ENCODE data around the gene CNTRL. TPM values are rescaled to one million over a fixed set of nuclear protein-coding genes. Genes with fewer than 3 reads are reported as not detected.

CNTRL gene
- total RNA-seq, 1 experiment from 2014 or later = 13.4 TPM

DNA sequence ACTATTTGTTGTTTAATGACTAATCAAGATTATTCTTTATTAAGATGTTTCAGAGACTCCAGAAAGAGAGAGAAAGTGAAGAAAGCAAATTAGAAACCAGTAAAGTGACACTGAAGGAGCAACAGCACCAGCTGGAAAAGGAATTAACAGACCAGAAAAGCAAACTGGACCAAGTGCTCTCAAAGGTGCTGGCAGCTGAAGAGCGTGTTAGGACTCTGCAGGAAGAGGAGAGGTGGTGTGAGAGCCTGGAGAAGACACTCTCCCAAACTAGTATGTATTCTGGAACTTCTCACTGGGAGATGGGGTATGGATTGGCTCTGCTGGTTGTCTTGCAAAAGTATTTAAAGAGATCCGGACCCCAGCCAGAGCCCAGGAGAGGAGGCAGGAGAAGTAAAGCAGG, 93.3 kb downstream of the CNTRL start:
- ChIA-PET RAD21 (ENCODE audit: low non-redundant PET in 1 of 2, low total read pairs in 2 of 2, uncharacterized antibody in 2 of 2, unreplicated experiment in 2 of 2) (no interaction called here), CTCF (interaction anchor here (1.1 to 1.4 kb wide), 2 partner anchors 16 to 18 kb away, joined by 3 to 6 read pairs; no protein-coding TSS in a partner anchor), POLR2A (no interaction called here)
- Histone ChIP-seq H3K4me2 (ENCODE audit: low read length) (no peak overlapping the region), H3K4me3 (replicated peaks in 1 of 2; ENCODE audit: low read depth in 1 of 2, low read length in 2 of 2) (no peak overlapping the region), H3K4me1 (ENCODE audit: control insufficient read depth in 1 of 2, insufficient read depth in 2 of 2, low read length in 2 of 2) (no peaks in the 10 kb centered on the region), H3K9ac (ENCODE audit: low read length) (no peak overlapping the region), H3K9me2 (ENCODE audit: insufficient read depth) (no peaks in the 10 kb centered on the region), H2AFZ (ENCODE audit: low read depth, low read length, poor library complexity, severe bottlenecking) (no peak overlapping the region), H4K20me1 (ENCODE audit: insufficient read depth) (no peaks in the 10 kb centered on the region), H3K9me3 (ENCODE audit: control insufficient read depth in 1 of 2, insufficient read depth in 1 of 2, low read depth in 1 of 2, low read length in 2 of 2) (no peaks in the 10 kb centered on the region), H3K27me3 (ENCODE audit: insufficient read depth, low read length) (no peaks in the 10 kb centered on the region), H3K27ac (ENCODE audit: low read depth, low read length) (no peak overlapping the region), H3K79me2 (ENCODE audit: insufficient read depth, low read length) (no peaks in the 10 kb centered on the region), H3K36me3 (ENCODE audit: control insufficient read depth in 1 of 2, insufficient read depth in 2 of 2, low read length in 2 of 2) (peaks cover 4 to 14% of the 10 kb centered on the region in 2 experiments; a peak in 3 of 4 replicates)
- TF ChIP-seq SP1 (IDR thresholded peaks at IDR 0.05; ENCODE audit: low read depth) = no peak
- TF ChIP-seq TCF7L2 (IDR thresholded peaks at IDR 0.05; ENCODE audit: borderline replicate concordance, extremely low read depth, insufficient read depth, insufficient read length) = no peak
- no peak for TF ChIP-seq EGR1 (IDR thresholded peaks at IDR 0.05; ENCODE audit: low read depth)
- no peak for TF ChIP-seq ELF1 (IDR thresholded peaks at IDR 0.05; ENCODE audit: borderline replicate concordance, low read depth)
- TF ChIP-seq EZH2phosphoT487 (IDR thresholded peaks at IDR 0.05; ENCODE audit: borderline replicate concordance) = no peak
- TF ChIP-seq POLR2AphosphoS5 (IDR thresholded peaks at IDR 0.05; ENCODE audit: low read depth, low read length) = no peak
- intact Hi-C loops (cut with micrococcal nuclease) = loop anchor here (10.0 kb wide), 1 partner anchor 183 kb away; no protein-coding TSS in a partner anchor
- ATAC-seq = no peak
- no TSS peak for BruUV-seq (replicated peaks)
- no peak for DNase-seq (ENCODE audit: low read depth, low spot score)

DNA sequence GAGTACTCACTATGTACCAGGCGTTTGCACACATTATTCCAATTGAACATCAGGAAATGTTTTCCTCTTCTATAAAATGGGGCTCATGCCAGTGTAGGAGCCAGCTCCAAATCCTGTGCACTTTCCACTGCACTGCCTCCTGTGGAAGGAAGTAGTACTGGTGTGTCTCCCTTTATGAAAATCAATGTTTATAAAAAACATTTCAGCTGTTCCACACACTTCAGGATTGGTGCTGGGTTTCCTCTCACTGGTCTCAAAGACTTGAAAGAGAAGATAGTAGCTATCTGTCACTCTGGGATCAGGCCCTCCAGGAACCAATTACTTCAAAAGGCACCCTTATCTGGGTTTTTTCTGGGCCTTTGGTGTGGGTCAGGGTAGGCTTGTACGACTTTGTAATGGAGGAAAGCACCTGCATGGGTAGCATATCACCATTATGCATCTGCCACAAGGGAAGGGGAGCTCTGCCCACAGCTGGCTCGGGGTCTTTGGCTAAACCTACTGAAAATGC, 94.4 kb downstream of the CNTRL start:
- Histone ChIP-seq H3K27me3 (ENCODE audit: insufficient read depth, low read length) (no peaks in the 10 kb centered on the region), H3K4me1 (ENCODE audit: control insufficient read depth in 1 of 2, insufficient read depth in 2 of 2, low read length in 2 of 2) (no peaks in the 10 kb centered on the region), H3K9me2 (ENCODE audit: insufficient read depth) (no peaks in the 10 kb centered on the region), H3K36me3 (ENCODE audit: control insufficient read depth in 1 of 2, insufficient read depth in 2 of 2, low read length in 2 of 2) (peaks cover 4 to 14% of the 10 kb centered on the region in 2 experiments; a peak in 3 of 4 replicates), H3K79me2 (ENCODE audit: insufficient read depth, low read length) (no peaks in the 10 kb centered on the region), H3K27ac (ENCODE audit: low read depth, low read length) (no peak overlapping the region), H3K9me3 (ENCODE audit: control insufficient read depth in 1 of 2, insufficient read depth in 1 of 2, low read depth in 1 of 2, low read length in 2 of 2) (no peaks in the 10 kb centered on the region), H3K4me3 (replicated peaks in 1 of 2; ENCODE audit: low read depth in 1 of 2, low read length in 2 of 2) (no peak overlapping the region), H4K20me1 (ENCODE audit: insufficient read depth) (no peaks in the 10 kb centered on the region), H3K9ac (ENCODE audit: low read length) (no peak overlapping the region), H3K4me2 (ENCODE audit: low read length) (no peak overlapping the region), H2AFZ (ENCODE audit: low read depth, low read length, poor library complexity, severe bottlenecking) (no peak overlapping the region)
- TF ChIP-seq POLR2AphosphoS5 (IDR thresholded peaks at IDR 0.05; ENCODE audit: low read depth, low read length) (no peak), EZH2 (IDR thresholded peaks at IDR 0.05) (no peak), RAD21 (IDR thresholded peaks at IDR 0.05; ENCODE audit: low read depth) (peak; percentile 20; the same call in 1 of the 2 replicates), SP1 (IDR thresholded peaks at IDR 0.05; ENCODE audit: low read depth) (no peak), ELF1 (IDR thresholded peaks at IDR 0.05; ENCODE audit: borderline replicate concordance, low read depth) (no peak)
- TF ChIP-seq, protein P1, sequence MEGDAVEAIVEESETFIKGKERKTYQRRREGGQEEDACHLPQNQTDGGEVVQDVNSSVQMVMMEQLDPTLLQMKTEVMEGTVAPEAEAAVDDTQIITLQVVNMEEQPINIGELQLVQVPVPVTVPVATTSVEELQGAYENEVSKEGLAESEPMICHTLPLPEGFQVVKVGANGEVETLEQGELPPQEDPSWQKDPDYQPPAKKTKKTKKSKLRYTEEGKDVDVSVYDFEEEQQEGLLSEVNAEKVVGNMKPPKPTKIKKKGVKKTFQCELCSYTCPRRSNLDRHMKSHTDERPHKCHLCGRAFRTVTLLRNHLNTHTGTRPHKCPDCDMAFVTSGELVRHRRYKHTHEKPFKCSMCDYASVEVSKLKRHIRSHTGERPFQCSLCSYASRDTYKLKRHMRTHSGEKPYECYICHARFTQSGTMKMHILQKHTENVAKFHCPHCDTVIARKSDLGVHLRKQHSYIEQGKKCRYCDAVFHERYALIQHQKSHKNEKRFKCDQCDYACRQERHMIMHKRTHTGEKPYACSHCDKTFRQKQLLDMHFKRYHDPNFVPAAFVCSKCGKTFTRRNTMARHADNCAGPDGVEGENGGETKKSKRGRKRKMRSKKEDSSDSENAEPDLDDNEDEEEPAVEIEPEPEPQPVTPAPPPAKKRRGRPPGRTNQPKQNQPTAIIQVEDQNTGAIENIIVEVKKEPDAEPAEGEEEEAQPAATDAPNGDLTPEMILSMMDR (IDR thresholded peaks at IDR 0.05 in 2 of 3, conservative IDR thresholded peaks at IDR 0.05 in 1 of 3; ENCODE audit: borderline replicate concordance in 1 of 3, insufficient read depth in 1 of 3, low read depth in 2 of 3, low read length in 2 of 3) = peak in 2 of 3 experiments; percentile 62 to 64; a peak in 4 of 6 replicates
- ChIA-PET POLR2A (no interaction called here), CTCF (interaction anchor here (0.6 to 1.9 kb wide), 11 partner anchors 10 to 216 kb away, joined by 3 to 7 read pairs (median 3); no protein-coding TSS in a partner anchor), RAD21 (ENCODE audit: low non-redundant PET in 1 of 2, low total read pairs in 2 of 2, uncharacterized antibody in 2 of 2, unreplicated experiment in 2 of 2) (no interaction called here)
- intact Hi-C loops (cut with micrococcal nuclease) = loop anchor here (10.0 kb wide), 1 partner anchor 184 kb away; no protein-coding TSS in a partner anchor
- ATAC-seq (peak; percentile 86), DNase-seq (ENCODE audit: low read depth, low spot score) (no peak)
- no TSS peak for BruUV-seq (replicated peaks)
